Neutrophil (primary cell): ENCODE data around the gene FAM227B.

Experiments
- H3K27ac ChIP-seq: fragments of 200-600 bp; sonication (generic); 2 replicates; pipeline ENCODE4 v1.5.1; 2016; ENCODE audit warnings: mild to moderate bottlenecking, moderate library complexity
- H3K27me3 ChIP-seq: fragments of 200-600 bp; sonication (generic); 2 replicates; pipeline ENCODE4 v1.6.0; 2016; ENCODE audit warnings: mild to moderate bottlenecking
- H3K36me3 ChIP-seq: fragments of 200-600 bp; sonication (generic); 2 replicates; pipeline ENCODE4 v1.5.1; 2017
- H3K4me1 ChIP-seq, 2 experiments: fragments of 200-600 bp in 1 of 2; sonication (generic) in 1 of 2; 1 replicate in 1 of 2; 2 replicates in 1 of 2; pipeline versions ENCODE4 v1.5.1 to v1.6.1; 2013 to 2016; ENCODE audit warnings: low read depth in 1 of 2, low read length in 1 of 2, mild to moderate bottlenecking in 1 of 2, moderate library complexity in 1 of 2; ENCODE audit not compliant: control insufficient read depth in 1 of 2, insufficient read depth in 1 of 2
- H3K4me3 ChIP-seq, 2 experiments: fragments of 200-600 bp in 1 of 2; sonication (generic) in 1 of 2; 1 replicate in 1 of 2; 2 replicates in 1 of 2; pipeline ENCODE4 v1.5.1; 2013 to 2016; ENCODE audit warnings: low read depth in 1 of 2, low read length in 1 of 2, mild to moderate bottlenecking in 1 of 2, moderate library complexity in 1 of 2
- H3K9me3 ChIP-seq: fragments of 200-600 bp; sonication (generic); 2 replicates; pipeline ENCODE4 v1.5.1; 2016
- TF ChIP-seq, protein P1 (sequence below): fragments of 200-600 bp; sonication (generic); IDR thresholded peaks from 2 replicates; pipeline ENCODE4 v1.5.1; 2016; ENCODE audit warnings: antibody characterized with exemption

The FAM227B gene

DNA sequence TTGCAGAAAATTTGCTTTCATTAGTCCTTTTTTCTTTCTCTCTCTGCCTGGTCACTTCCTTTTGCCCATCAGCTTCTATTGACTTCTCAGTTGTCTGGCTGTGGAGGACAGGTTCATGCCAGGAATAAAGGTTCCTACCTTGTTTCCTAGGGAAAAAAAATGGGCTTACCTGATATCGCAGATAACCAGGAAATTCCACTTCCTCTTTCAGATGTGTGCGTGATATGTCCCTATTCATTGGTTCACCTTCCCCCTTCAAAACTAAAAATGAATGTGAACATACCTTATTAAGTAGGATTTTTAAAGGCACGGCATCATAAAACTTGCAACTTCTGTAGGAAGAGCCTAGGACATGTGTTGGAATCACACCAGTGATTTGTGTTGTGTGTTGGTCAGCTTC is 317.6 kb downstream of the FAM227B start:
- no peaks in the 10 kb centered on the region for H3K27me3 ChIP-seq
- H3K4me3 ChIP-seq: no peak overlapping the region
- peaks cover 5% of the 10 kb centered on the region for H3K36me3 ChIP-seq
- no peak overlapping the region for H3K27ac ChIP-seq
- TF ChIP-seq, protein P1, sequence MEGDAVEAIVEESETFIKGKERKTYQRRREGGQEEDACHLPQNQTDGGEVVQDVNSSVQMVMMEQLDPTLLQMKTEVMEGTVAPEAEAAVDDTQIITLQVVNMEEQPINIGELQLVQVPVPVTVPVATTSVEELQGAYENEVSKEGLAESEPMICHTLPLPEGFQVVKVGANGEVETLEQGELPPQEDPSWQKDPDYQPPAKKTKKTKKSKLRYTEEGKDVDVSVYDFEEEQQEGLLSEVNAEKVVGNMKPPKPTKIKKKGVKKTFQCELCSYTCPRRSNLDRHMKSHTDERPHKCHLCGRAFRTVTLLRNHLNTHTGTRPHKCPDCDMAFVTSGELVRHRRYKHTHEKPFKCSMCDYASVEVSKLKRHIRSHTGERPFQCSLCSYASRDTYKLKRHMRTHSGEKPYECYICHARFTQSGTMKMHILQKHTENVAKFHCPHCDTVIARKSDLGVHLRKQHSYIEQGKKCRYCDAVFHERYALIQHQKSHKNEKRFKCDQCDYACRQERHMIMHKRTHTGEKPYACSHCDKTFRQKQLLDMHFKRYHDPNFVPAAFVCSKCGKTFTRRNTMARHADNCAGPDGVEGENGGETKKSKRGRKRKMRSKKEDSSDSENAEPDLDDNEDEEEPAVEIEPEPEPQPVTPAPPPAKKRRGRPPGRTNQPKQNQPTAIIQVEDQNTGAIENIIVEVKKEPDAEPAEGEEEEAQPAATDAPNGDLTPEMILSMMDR: no peak
- H3K4me1 ChIP-seq: no peaks in the 10 kb centered on the region
- H3K9me3 ChIP-seq: no peaks in the 10 kb centered on the region

DNA sequence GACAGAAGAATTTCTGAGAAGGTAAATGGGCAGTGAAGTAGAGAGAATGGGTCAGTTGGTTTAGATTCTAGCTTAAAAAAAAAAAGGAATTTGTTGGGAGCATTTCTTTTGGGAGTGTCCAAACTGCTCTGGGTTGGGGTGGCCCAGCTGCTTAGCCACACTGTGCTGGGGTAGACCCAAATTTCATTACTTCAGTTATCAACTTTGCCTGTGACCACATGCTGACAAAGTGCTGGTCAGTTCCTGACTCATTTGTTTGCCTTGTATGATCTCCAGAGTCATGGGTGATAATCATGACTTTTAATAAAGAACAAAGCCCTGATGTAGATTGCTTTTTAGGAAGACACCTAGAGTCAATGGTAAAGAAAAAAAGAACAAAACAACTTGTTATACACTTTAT is 319.1 kb downstream of the FAM227B start:
- Histone ChIP-seq H3K4me1 (no peaks in the 10 kb centered on the region), H3K27ac (no peak overlapping the region), H3K4me3 (no peak overlapping the region), H3K9me3 (no peaks in the 10 kb centered on the region), H3K36me3 (peaks cover 5% of the 10 kb centered on the region), H3K27me3 (no peaks in the 10 kb centered on the region)
- TF ChIP-seq, protein P1: no peak

DNA sequence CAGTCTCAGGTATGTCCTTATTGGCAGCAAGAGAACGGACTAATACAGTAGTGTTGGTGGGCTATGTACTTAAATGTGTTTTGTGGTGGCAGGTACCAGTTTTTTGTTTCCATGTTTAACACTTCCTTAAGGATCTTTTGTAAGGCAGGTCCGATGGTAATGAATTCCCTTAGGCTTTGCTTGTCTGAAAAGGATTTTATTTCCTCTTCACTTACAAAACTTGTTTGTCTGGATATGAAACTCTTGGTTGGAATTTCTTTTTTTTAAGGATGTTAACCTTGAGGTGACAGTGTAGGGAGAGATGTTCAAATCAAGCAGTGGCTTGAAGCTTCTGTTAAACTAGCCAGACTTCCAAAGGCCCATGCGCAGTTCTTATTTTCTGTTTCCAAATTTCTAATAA is 319.8 kb downstream of the FAM227B start:
- H3K4me3 ChIP-seq: no peak overlapping the region
- H3K4me1 ChIP-seq: no peaks in the 10 kb centered on the region
- H3K27me3 ChIP-seq: no peaks in the 10 kb centered on the region
- no peaks in the 10 kb centered on the region for H3K9me3 ChIP-seq
- TF ChIP-seq, protein P1: no peak
- no peak overlapping the region for H3K27ac ChIP-seq
- H3K36me3 ChIP-seq: peaks cover 5% of the 10 kb centered on the region

- no peak overlapping the region for H3K27ac ChIP-seq
- no peaks in the 10 kb centered on the region for H3K9me3 ChIP-seq
- no peak overlapping the region for H3K4me3 ChIP-seq
- no peaks in the 10 kb centered on the region for H3K4me1 ChIP-seq
- no peaks in the 10 kb centered on the region for H3K27me3 ChIP-seq
- TF ChIP-seq, protein P1: no peak
- H3K36me3 ChIP-seq: peaks cover 8% of the 10 kb centered on the region
These were observed 323.0 kb downstream of the FAM227B start for GRCh38 chr15:49297584-49297983.

DNA sequence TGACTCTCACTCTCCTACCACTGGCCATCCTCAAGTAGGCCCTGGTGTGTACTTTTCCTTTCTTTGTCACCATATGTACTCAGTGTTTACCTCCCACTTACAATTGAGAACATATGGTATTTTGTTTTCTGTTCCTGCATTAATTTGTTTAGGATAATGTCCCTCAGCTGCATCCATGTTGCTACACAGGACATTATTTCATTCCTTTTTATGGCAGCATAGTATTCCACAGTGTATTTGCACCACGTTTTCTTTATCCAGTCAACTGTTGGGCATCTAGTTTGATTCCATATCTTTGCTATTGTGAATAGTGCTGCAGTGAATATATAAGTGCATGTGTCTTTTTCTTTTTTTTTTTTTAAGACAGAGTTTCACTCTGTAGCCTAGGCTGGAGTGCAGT is 324.4 kb downstream of the FAM227B start:
- Histone ChIP-seq H3K36me3 (peaks cover 8% of the 10 kb centered on the region), H3K27me3 (no peaks in the 10 kb centered on the region), H3K27ac (no peak overlapping the region), H3K4me3 (no peak overlapping the region), H3K4me1 (no peaks in the 10 kb centered on the region), H3K9me3 (no peaks in the 10 kb centered on the region)
- TF ChIP-seq, protein P1: no peak

GRCh38 chr15:49293941-49294340 is 326.7 kb downstream of the FAM227B start:
- TF ChIP-seq, protein P1: no peak
- no peaks in the 10 kb centered on the region for H3K4me1 ChIP-seq

More at GRCh38 chr15:49293941-49294340, 326.7 kb downstream of the FAM227B start:
- Histone ChIP-seq H3K27me3 (no peaks in the 10 kb centered on the region), H3K9me3 (no peaks in the 10 kb centered on the region), H3K4me3 (no peak overlapping the region), H3K36me3 (peaks cover 8% of the 10 kb centered on the region), H3K27ac (no peak overlapping the region)
